ENCODE measurements around the gene GRAMD4. TPM values are rescaled to one million over a fixed set of nuclear protein-coding genes. Genes with fewer than 3 reads are reported as not detected.

The GRAMD4 gene
- total and polyA plus RNA-seq, 2 donors (not counting 1 experiment from before 2014, with no cell fraction given): 17.0 to 88.1 TPM

DNA sequence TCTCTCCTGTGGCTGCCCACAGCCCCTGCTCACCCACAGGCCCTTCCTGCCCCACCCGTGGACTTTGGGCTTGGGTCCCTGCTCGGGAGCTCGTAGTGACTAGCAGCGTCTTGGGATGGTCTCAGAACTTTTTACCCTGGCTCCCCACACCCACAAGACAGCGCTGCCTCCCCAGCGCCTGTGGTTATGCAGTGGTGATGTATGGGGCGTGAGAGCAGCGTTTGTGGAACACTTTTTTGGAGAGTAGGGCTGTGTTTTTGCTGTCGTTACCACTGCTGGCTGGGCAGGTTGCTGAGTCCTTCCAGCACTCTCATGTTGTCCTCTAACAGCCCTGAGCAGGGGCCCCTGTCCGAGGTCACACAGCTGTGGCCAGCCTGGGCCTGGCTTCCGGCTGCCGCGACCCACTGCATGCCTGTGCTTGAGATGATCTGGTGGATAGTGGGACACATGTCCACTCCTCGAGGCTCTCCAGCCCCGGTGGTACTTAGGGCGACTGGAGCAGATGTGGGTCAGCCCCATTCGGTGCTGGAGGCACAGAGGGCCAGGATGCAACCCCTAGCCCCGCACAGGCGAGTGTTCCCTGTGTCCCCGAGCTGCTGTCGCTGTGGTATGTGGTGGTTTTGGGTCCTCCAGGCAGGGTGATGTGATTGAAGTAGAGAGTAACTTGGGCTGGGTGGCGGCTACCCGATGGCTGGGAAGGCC is 7.1 kb upstream of the GRAMD4 start:
- peak overlapping the region; percentile 90 for H3K4me2 ChIP-seq (replicated peaks; ENCODE audit: low read depth, low read length, poor library complexity, severe bottlenecking)

More for the DNA sequence above, 7.1 kb upstream of the GRAMD4 start:
- 29% methylated on average over 17 of the region's 23 CpGs for WGBS (ENCODE audit: insufficient coverage)
- no peaks in the 10 kb centered on the region for H3K9me3 ChIP-seq (ENCODE audit: control extremely low read depth in 1 of 3, control insufficient read depth in 2 of 3, insufficient read depth in 1 of 3, low read length in 2 of 3)
- Mint-ChIP-seq H3K27ac (peak overlapping the region; percentile 93), H3K27me3 (no peaks in the 10 kb centered on the region), H3K4me1 (peaks cover 33% of the 10 kb centered on the region), H3K4me3 (peak overlapping the region; percentile 95), H3K9me3 (ENCODE audit: insufficient read depth) (no peaks in the 10 kb centered on the region)
- no peaks in the 10 kb centered on the region for H3K36me3 ChIP-seq (replicated peaks in 1 of 2; ENCODE audit: control extremely low read depth in 1 of 2, control insufficient read depth in 1 of 2, extremely low read depth in 1 of 2, insufficient read depth in 2 of 2, low read length in 1 of 2)
- ChIA-PET CTCF (interaction anchor here (0.6 to 1.8 kb wide), 4 partner anchors 11 to 51 kb away, joined by 3 to 7 read pairs (median 3); no protein-coding TSS in a partner anchor), POLR2A (interaction anchor here (0.5 kb wide), 1 partner anchor 142 kb away, joined by 3 read pairs; no protein-coding TSS in a partner anchor)
- ATAC-seq (ENCODE audit: low read depth) (peak; percentile 23), DNase-seq (no peak)
- peak overlapping the region; percentile 42 to 67 for H3K27ac ChIP-seq (ENCODE audit: low read length in 2 of 2)
- intact Hi-C loops (cut with micrococcal nuclease): loop anchor here (2.0 to 5.0 kb wide), 3 partner anchors 20 to 59 kb away; no protein-coding TSS in a partner anchor
- peaks cover 69% of the 10 kb centered on the region for H3K79me2 ChIP-seq (ENCODE audit: control insufficient read depth, insufficient read depth, low read length)
- H4K20me1 ChIP-seq (ENCODE audit: control insufficient read depth, insufficient read depth, low read length, poor library complexity, severe bottlenecking): peaks cover 49% of the 10 kb centered on the region
- H3K4me3 ChIP-seq (ENCODE audit: control extremely low read depth in 1 of 5, extremely low read depth in 1 of 5, insufficient read depth in 1 of 5, low read depth in 2 of 5, low read length in 4 of 5): peak overlapping the region in 4 of 5 experiments; percentile 33 to 64 (median 42)
- peak overlapping the region; percentile 70 for H3K9ac ChIP-seq (ENCODE audit: low read length)
- peak overlapping the region; percentile 55 for H2AFZ ChIP-seq (ENCODE audit: insufficient read depth, low read depth, low read length, poor library complexity, severe bottlenecking)
- TF ChIP-seq, protein P1, sequence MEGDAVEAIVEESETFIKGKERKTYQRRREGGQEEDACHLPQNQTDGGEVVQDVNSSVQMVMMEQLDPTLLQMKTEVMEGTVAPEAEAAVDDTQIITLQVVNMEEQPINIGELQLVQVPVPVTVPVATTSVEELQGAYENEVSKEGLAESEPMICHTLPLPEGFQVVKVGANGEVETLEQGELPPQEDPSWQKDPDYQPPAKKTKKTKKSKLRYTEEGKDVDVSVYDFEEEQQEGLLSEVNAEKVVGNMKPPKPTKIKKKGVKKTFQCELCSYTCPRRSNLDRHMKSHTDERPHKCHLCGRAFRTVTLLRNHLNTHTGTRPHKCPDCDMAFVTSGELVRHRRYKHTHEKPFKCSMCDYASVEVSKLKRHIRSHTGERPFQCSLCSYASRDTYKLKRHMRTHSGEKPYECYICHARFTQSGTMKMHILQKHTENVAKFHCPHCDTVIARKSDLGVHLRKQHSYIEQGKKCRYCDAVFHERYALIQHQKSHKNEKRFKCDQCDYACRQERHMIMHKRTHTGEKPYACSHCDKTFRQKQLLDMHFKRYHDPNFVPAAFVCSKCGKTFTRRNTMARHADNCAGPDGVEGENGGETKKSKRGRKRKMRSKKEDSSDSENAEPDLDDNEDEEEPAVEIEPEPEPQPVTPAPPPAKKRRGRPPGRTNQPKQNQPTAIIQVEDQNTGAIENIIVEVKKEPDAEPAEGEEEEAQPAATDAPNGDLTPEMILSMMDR (IDR thresholded peaks at IDR 0.05): no peak
- TF ChIP-seq EZH2 (IDR thresholded peaks at IDR 0.05; ENCODE audit: borderline replicate concordance, insufficient read depth, low read depth, low read length, poor library complexity, severe bottlenecking): no peak
- no peaks in the 10 kb centered on the region for H3K27me3 ChIP-seq (replicated peaks in 1 of 4; ENCODE audit: control extremely low read depth in 1 of 4, control insufficient read depth in 3 of 4, insufficient read depth in 4 of 4, low read length in 3 of 4)
- peaks cover 28 to 29% of the 10 kb centered on the region in 2 donors for H3K4me1 ChIP-seq (ENCODE audit: control insufficient read depth in 2 of 2, insufficient read depth in 2 of 2, low read length in 2 of 2)

Data from B cell (primary cell).